GM12878 (cell line): Measurements from ENCODE around the gene PRKG1. TPM values are rescaled to one million over a fixed set of nuclear protein-coding genes. Genes with fewer than 3 reads are reported as not detected.

Source experiments
- ATAC-seq: fragments of 200-7000 bp; cut with Tn5 transposase; 3 replicates; pipeline ENCODE4 v1.9.1; 2020; ENCODE audit warnings: mild to moderate bottlenecking, moderate library complexity
- BruUV-seq: library from RNA; stranded (reverse); fragments of 400-500 nt; replicated peaks from 2 replicates; lab custom pipeline; 2021; lab: Mats Ljungman, UMichigan
- CTCF ChIA-PET: fragments of 300-600 bp; sonication (Branson Sonifier 250); formaldehyde crosslinking; extraction: SDS; loops from one replicate; lab custom pipeline; 2021; ENCODE audit warnings: inconsistent platforms; lab: Yijun Ruan, JAX
- POLR2A ChIA-PET: fragments of 350-600 bp; formaldehyde crosslinking; extraction: SDS; loops from one replicate; lab custom pipeline; 2021; ENCODE audit warnings: inconsistent platforms; lab: Charles Lee
- RAD21 ChIA-PET: fragments of 300-600 bp; sonication (Branson Sonifier 250); formaldehyde crosslinking; loops from one replicate; lab custom pipeline; 2023; ENCODE audit warnings: antibody characterized with exemption; ENCODE audit not compliant: unreplicated experiment; lab: Charles Lee
- SMC1A ChIA-PET: fragments of 300-600 bp; sonication (Branson Sonifier 250); formaldehyde crosslinking; loops from one replicate; lab custom pipeline; 2023; ENCODE audit not compliant: unreplicated experiment, uncharacterized antibody; lab: Charles Lee
- DNase-seq: peaks from one replicate; pipeline ENCODE4 v3.0.0-alpha.2; 2011; ENCODE audit warnings: low read depth, low spot score
- FAIRE-seq: peaks from 3 replicates; lab custom pipeline; 2011; peaks lifted over from hg19 to GRCh38; lab: Jason Lieb, UNC
- H2AFZ ChIP-seq: 2 replicates; pipeline ENCODE4 v1.6.0; 2011; ENCODE audit warnings: low read depth, low read length, control low read depth; ENCODE audit not compliant: control insufficient read depth
- H3K27ac ChIP-seq: 2 replicates; pipeline ENCODE4 v1.5.1; 2011; ENCODE audit warnings: control low read depth; ENCODE audit not compliant: control insufficient read depth, insufficient read depth
- H3K27me3 ChIP-seq, 2 experiments: replicated peaks in 1 of 2; 2 replicates each; pipeline versions ENCODE4 v1.6.0 to v1.6.1; 2011; ENCODE audit warnings: low read length in 1 of 2; ENCODE audit not compliant: control insufficient read depth in 2 of 2, insufficient read depth in 2 of 2
- H3K36me3 ChIP-seq, 2 experiments: 2 replicates each; pipeline ENCODE4 v1.5.1; 2011; ENCODE audit warnings: low read length in 1 of 2; ENCODE audit not compliant: control insufficient read depth in 2 of 2, insufficient read depth in 2 of 2
- H3K4me1 ChIP-seq: 2 replicates; pipeline ENCODE4 v1.6.1; 2011; ENCODE audit warnings: mild to moderate bottlenecking, low read length, moderate library complexity, mixed read lengths; ENCODE audit not compliant: control insufficient read depth, insufficient read depth
- H3K4me2 ChIP-seq: 2 replicates; pipeline ENCODE4 v1.6.0; 2011; ENCODE audit warnings: control low read depth; ENCODE audit not compliant: control insufficient read depth, insufficient read depth
- H3K4me3 ChIP-seq: fragments of 200-600 bp; sonication (generic); 2 replicates; pipeline ENCODE4 v1.5.1; 2016
- H3K79me2 ChIP-seq: 2 replicates; pipeline ENCODE4 v1.6.0; 2011; ENCODE audit warnings: low read length; ENCODE audit not compliant: control insufficient read depth, insufficient read depth
- H3K9ac ChIP-seq: 2 replicates; pipeline ENCODE4 v1.8.0; 2011; ENCODE audit warnings: low read length, control low read depth, mixed read lengths; ENCODE audit not compliant: control insufficient read depth, insufficient read depth
- H3K9me3 ChIP-seq: replicated peaks from 3 replicates; pipeline ENCODE4 v1.5.1; 2011; ENCODE audit warnings: mild to moderate bottlenecking, low read length; ENCODE audit not compliant: control insufficient read depth, insufficient read depth
- H4K20me1 ChIP-seq: 2 replicates; pipeline ENCODE4 v1.6.0; 2011; ENCODE audit not compliant: control insufficient read depth, insufficient read depth
- CBX3 ChIP-seq: fragments of 200-600 bp; sonication (generic); IDR thresholded peaks from 2 replicates; pipeline ENCODE4 v1.6.1; 2016; ENCODE audit warnings: low read depth, borderline replicate concordance
- CREM ChIP-seq: IDR thresholded peaks from 2 replicates; pipeline ENCODE4 v1.6.1; 2014; ENCODE audit warnings: antibody characterized with exemption, low read depth
- IRF4 ChIP-seq: IDR thresholded peaks from 2 replicates; pipeline ENCODE4 v1.6.1; 2011; ENCODE audit warnings: low read depth, low read length
- KAT2A ChIP-seq: conservative IDR thresholded peaks from 2 replicates; pipeline ENCODE4 v1.6.1; 2011; ENCODE audit warnings: low read depth, low read length; ENCODE audit not compliant: control insufficient read depth
- MYB ChIP-seq: fragments of 150-350 bp; IDR thresholded peaks from 2 replicates; pipeline ENCODE4 v1.6.1; 2014; ENCODE audit warnings: mild to moderate bottlenecking, low read depth, low read length, borderline replicate concordance
- POLR2A ChIP-seq: IDR thresholded peaks from 2 replicates; pipeline ENCODE4 v1.6.1; 2011; ENCODE audit warnings: low read depth, mild to moderate bottlenecking, low read length
- REST ChIP-seq: IDR thresholded peaks from 2 replicates; pipeline ENCODE4 v1.6.1; 2012; ENCODE audit warnings: mild to moderate bottlenecking, low read depth, low read length
- SMARCA5 ChIP-seq: fragments of 450-650 bp; IDR thresholded peaks from 2 replicates; pipeline ENCODE4 v1.6.1; 2017; ENCODE audit warnings: mild to moderate bottlenecking
- TCF12 ChIP-seq: IDR thresholded peaks from 2 replicates; pipeline ENCODE4 v1.6.1; 2011; ENCODE audit warnings: low read depth, mild to moderate bottlenecking, low read length
- TCF3 ChIP-seq: IDR thresholded peaks from 2 replicates; pipeline ENCODE4 v1.6.1; 2012; ENCODE audit warnings: low read depth, mild to moderate bottlenecking, low read length, borderline replicate concordance; ENCODE audit not compliant: insufficient read depth
- WGBS: methylation state at CpG from one replicate; pipeline ENCODE4 v1.1.6; 2016; ENCODE audit warnings: low lambda C conversion rate; ENCODE audit not compliant: insufficient replicate concordance, insufficient coverage; ENCODE audit errors: missing lambda C conversion rate; 5-methylcytosine and 5-hydroxymethylcytosine counted together
- in situ Hi-C: fragments of 300-500 bp; cut with MboI; formaldehyde crosslinking; loops from 9 replicates; pipeline ENCODE4 v1.14.3; 2018; ENCODE audit warnings: mixed read lengths
- intact Hi-C: fragments of 100-400 bp; cut with micrococcal nuclease; formaldehyde crosslinking; loops from one replicate; pipeline ENCODE4 v1.14.2; 2022; ENCODE audit not compliant: unreplicated experiment
- polyA plus RNA-seq, 11 experiments: library from polyadenylated mRNA; depleted of rRNA in 4 of 11; unstranded in 6 of 11; stranded (reverse) in 5 of 11; fragments of >200 nt; fragmentation: Nextera tagmentation in 4 of 11; fragmentation: Illumina TruSeq in 1 of 11; extraction: Ambion mirVana in 4 of 11; extraction: Trizol in 1 of 11; gene quantifications; 1 replicate in 1 of 11; 2 replicates in 10 of 11; pipeline versions ENCODE4 v1.2.1 to v1.2.3, GENCODE V29; 2011 to 2016; ENCODE audit warnings: inconsistent platforms in 2 of 11, missing spikeins in 2 of 11, low read depth in 1 of 11
- total RNA-seq, 4 experiments: library from RNA; depleted of rRNA in 3 of 4; stranded (reverse); fragments of >200 nt in 3 of 4; fragmentation: Illumina TruSeq in 1 of 4; extraction: Trizol in 1 of 4; gene quantifications; 2 replicates each; pipeline versions ENCODE4 v1.2.1 to v1.2.3, GENCODE V29; 2013 to 2021
- TF ChIP-seq, protein P1 (sequence below): fragments of 450-650 bp; IDR thresholded peaks from 2 replicates; pipeline ENCODE4 v1.6.1; 2017; ENCODE audit warnings: antibody characterized with exemption, mild to moderate bottlenecking, moderate library complexity
- TF ChIP-seq, protein P2 (sequence below): IDR thresholded peaks from 2 replicates; pipeline ENCODE4 v1.6.1; 2012; ENCODE audit warnings: low read depth, low read length, improper control_type of control experiment

PRKG1 gene
- total and polyA plus RNA-seq, 10 of the 15 experiments (the other 5 are each of a cell fraction or from before 2014, with no cell fraction given): 0.04 to 0.05 TPM; not detected in 8

DNA sequence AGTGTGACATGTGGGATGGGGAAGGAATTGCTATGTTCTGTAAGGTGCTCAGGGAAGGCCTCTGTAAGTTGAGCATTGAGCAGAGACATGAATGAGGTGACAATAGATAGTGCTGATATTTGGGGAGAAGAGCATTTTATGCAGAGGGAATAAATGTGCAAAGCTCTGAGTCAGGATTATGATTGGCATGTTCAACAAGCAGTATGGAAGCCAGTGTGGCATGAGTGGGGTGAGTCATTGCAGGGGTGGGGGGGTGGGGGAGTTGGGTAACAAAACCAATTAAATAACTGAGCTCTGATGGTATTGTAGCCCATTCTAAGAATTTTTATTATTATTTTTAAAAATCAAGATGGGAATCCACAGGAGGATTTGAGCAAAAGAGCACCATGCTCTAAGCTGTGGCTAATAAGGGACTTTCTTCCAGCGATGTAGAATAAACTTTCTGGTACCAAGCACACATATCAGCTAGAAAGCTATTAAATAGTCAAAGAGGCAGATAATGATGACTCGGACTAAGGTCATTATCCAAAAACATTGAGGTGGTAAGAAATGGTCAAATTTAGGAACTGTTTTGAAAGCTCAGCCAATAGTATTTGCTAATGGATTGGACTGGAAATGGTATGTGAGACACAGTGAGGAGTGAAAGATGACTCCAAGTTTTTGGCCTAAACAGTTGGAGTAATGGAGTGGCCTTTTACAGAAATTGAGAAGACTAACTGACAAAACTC is 96.4 kb downstream of the PRKG1 start:
- DNase-seq: no peak
- no peak for TF ChIP-seq KAT2A
- TF ChIP-seq, protein P1, sequence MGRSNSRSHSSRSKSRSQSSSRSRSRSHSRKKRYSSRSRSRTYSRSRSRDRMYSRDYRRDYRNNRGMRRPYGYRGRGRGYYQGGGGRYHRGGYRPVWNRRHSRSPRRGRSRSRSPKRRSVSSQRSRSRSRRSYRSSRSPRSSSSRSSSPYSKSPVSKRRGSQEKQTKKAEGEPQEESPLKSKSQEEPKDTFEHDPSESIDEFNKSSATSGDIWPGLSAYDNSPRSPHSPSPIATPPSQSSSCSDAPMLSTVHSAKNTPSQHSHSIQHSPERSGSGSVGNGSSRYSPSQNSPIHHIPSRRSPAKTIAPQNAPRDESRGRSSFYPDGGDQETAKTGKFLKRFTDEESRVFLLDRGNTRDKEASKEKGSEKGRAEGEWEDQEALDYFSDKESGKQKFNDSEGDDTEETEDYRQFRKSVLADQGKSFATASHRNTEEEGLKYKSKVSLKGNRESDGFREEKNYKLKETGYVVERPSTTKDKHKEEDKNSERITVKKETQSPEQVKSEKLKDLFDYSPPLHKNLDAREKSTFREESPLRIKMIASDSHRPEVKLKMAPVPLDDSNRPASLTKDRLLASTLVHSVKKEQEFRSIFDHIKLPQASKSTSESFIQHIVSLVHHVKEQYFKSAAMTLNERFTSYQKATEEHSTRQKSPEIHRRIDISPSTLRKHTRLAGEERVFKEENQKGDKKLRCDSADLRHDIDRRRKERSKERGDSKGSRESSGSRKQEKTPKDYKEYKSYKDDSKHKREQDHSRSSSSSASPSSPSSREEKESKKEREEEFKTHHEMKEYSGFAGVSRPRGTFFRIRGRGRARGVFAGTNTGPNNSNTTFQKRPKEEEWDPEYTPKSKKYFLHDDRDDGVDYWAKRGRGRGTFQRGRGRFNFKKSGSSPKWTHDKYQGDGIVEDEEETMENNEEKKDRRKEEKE: no peak
- no peak for TF ChIP-seq CBX3
- TF ChIP-seq IRF4: no peak
- TF ChIP-seq TCF12: no peak
- TF ChIP-seq, protein P2, sequence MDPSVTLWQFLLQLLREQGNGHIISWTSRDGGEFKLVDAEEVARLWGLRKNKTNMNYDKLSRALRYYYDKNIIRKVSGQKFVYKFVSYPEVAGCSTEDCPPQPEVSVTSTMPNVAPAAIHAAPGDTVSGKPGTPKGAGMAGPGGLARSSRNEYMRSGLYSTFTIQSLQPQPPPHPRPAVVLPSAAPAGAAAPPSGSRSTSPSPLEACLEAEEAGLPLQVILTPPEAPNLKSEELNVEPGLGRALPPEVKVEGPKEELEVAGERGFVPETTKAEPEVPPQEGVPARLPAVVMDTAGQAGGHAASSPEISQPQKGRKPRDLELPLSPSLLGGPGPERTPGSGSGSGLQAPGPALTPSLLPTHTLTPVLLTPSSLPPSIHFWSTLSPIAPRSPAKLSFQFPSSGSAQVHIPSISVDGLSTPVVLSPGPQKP: no peak
- TF ChIP-seq POLR2A: no peak
- TF ChIP-seq TCF3: no peak
- no peak for TF ChIP-seq SMARCA5
- TF ChIP-seq CREM: no peak
- TF ChIP-seq MYB: no peak
- TF ChIP-seq REST: no peak
- SMC1A ChIA-PET: no interaction called here
- POLR2A ChIA-PET: no interaction called here
- Histone ChIP-seq H3K9ac (no peak overlapping the region), H2AFZ (no peak overlapping the region), H3K27me3 (no peaks in the 10 kb centered on the region), H4K20me1 (no peaks in the 10 kb centered on the region), H3K4me3 (no peak overlapping the region), H3K9me3 (no peaks in the 10 kb centered on the region), H3K79me2 (no peaks in the 10 kb centered on the region), H3K4me2 (no peak overlapping the region), H3K36me3 (no peaks in the 10 kb centered on the region), H3K4me1 (no peaks in the 10 kb centered on the region), H3K27ac (no peak overlapping the region)
- FAIRE-seq: no peak
- in situ Hi-C loops: no loop called here
- RAD21 ChIA-PET: no interaction called here
- whole genome bisulfite sequencing: 3% methylated on average over 2 of the region's 2 CpGs
- no TSS peak for BruUV-seq
- CTCF ChIA-PET: interaction anchor here (0.6 kb wide), 1 partner anchor 180 kb away, joined by 3 read pairs; no protein-coding TSS in a partner anchor
- intact Hi-C loops: no loop called here
- no peak for ATAC-seq
